NCI-H2029 treated with DMSO at 0.1 percent for 48 hours (cell line): ENCODE results near the gene SEC61B.

Source experiments
- DNase-seq: peaks from one replicate; lab custom pipeline; 2025; lab: John Stamatoyannopoulos, UW

Gene SEC61B

DNA sequence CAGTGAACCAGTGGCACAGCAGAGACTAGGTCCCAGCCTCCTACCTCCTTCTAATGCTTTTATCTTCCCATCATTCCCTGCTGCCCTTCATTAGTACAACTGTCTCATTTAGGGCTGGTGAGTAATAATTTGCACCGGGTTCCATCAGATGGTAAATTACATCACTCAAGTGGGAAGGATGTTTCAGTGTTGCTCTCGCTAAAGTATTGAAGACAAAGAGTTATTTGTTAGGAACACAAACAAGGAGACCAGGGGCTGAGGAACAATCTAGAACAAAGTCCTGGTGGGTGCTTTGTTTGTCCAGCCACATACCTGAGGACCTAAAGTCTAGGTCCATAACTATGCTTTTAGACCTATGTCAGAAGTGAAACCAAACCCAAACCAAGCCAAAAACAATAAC lies 52.4 kb downstream of the SEC61B start:
- DNase-seq: no peak
